Suppressor macrophage treated with lipopolysaccharide for 1 hour (primary cell): ENCODE results near the gene SLC1A2.

Source experiments
- DNase-seq, 3 donors: peaks; one replicate each; pipeline ENCODE4 v3.0.0-alpha.2; 2020 to 2022

Gene SLC1A2

GRCh38 chr11:35412285-35412684 lies 7.1 kb downstream of the SLC1A2 start:
- DNase-seq = peak; percentile 27 to 42 (median 30)

- no peak for DNase-seq
Observed at GRCh38 chr11:35407041-35407440, 12.3 kb downstream of the SLC1A2 start.

DNA sequence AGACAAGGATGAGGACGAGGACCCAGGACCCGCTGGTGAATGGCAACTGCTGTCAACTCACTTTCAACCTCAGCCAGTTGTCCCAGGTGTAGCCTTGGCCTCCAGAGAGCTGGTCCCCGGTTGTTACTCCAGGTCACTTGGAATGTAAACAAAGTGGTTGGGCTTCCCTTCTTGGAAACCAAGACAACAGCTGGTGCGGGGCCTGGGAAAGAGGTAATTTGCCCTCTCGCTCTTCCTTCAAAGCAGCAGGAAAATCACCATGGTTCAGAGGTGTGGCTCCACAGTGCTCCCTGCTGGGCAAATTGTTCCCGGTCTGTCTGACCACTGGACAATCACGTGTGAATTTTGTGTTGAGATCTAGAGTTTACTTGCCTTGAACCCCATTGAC lies 15.0 kb downstream of the SLC1A2 start:
- DNase-seq = peak; percentile 71 to 76 (median 74)

DNA sequence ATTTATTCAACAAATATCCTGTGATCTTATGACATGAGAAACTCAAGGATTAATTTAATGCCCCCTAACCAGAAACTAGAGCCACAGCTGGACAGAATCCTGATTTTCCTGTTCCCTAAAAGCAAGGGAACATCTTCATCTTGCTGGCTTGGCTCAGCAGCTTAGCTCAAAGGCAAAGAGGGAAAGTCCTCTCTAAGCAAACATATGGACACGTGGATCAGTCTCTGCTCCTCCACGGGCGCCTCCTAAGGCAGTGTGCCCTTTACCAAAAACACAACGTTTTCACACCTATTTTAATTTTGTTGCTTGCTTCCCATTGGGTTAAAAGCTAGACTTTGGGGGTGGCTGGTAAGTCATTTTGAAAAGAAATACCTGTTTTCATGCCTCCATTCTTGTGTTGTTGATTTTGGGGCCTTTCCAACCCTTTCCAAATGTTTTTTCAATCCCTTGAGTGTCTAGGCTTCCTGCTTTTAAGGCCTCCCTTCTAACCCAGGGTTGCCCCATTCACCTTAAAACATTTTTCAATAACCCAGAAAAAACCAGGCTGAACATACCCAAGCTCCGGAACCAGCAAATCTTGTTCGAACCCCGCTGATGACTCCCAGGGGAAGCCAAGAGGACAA lies 15.5 kb downstream of the SLC1A2 start:
- no peak for DNase-seq

DNA sequence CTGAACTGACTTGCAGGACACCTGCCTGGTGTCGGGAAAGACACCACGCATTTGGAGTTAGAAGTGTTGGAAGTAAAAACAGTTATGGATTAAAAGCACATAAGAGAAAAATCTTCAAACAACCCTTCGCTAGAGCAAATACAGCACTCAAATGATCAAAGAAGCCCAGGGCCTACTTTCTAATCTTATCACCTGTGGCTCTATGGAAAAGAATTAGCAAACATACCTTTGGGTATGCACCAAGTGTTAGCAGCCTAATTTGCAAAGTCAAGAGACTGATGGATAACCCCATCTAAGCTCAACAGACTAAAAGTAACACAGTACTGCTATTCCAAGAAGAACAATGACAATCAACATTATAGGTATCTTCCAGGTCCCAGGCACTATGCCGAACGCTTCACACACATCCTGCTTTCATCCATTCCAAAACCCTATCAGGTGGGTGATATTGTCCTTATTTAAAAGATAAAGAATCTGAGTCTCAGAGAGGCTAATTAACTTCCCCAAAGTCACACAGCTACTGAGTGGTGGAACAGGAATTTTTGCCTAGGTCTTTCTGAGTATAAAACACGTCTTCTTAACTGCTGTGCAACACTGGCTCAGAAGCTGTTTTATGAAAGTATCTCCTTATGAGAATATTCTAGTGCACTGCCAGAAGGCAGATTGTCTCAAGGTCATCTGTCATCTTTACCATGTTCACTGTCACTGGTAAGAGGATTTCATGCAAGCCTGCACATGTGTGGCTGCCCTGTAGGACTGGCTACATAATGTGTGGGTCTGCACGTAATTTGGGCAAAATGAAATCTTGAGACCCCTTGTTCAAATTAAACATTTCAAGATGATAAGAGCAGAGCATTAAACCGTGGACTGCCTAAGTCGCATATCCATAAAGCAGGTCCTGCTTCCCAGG lies 16.4 kb downstream of the SLC1A2 start:
- DNase-seq = no peak

- DNase-seq = no peak
Observed at GRCh38 chr11:35398881-35399280, 20.5 kb downstream of the SLC1A2 start.

DNA sequence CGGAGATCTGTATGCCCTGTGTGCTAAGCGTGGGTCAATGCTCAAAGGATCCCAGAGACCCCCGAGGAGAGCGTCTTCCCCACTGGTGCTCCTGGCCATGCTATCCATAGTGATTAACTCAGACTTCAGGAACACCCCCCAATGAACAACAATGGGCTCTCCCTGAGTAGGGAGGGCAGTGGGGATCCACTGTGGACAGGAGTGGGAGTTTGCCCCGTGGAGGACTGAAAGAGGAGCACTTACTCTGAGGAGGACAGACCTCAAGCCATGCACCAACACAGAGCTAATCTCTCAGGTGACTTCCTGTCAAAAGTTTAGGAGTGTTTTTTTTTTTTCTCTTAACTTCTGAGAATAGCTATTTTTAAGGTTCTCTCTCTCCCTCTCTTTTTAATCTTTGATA lies 24.4 kb downstream of the SLC1A2 start:
- no peak for DNase-seq

DNA sequence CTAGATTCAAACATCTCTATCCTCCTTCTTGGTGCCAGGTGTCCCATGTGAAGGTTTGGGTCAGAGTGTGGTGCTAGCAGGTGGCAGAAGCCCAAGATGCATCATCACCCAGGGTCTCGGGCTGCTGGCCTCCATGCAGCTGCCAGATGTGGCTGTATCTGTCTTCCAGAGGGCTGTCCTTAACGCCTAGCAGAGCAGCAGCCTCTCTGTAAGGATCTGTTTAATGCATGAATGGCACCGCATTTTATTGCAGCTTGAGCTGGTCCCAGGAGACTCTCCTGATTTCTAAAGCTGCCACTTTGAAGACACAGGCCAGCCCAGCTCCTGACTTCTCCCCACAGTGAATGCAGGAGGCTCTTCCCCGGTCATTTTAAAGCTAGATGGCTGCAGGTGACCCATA lies 26.3 kb downstream of the SLC1A2 start:
- no peak for DNase-seq

GRCh38 chr11:35391922-35392688 lies 27.3 kb downstream of the SLC1A2 start:
- peak; percentile 95 to 97 (median 96) for DNase-seq

- DNase-seq = peak; percentile 82 to 93 (median 92)
Observed at GRCh38 chr11:35390737-35391682, 28.3 kb downstream of the SLC1A2 start.

DNA sequence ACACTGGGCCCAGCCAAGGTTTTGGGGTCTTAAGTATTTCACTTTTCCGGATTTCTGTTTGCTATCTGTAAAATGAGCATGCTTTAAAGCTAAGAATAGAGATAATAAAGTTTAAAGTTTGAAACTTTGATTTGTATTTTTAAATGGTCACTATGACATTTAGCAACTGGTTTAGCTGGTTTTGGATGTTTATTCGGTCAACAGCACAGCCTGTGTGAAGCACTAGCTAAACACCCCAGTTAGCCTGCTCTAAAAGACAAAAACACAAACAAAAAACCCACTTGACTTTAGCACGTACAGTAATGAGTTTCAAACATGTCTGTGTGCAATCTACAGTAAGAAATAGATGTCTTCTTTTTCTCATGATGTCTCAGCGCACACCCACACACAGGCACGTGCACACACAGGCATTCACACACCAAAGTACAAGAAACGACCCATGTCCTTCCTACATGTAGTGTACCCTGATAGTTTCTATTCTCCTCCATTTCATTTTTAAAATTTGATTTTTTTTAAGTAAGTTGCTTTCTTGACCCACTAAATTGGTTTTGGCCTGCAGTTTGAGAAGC lies 29.4 kb downstream of the SLC1A2 start:
- no peak for DNase-seq

- no peak for DNase-seq
Observed at GRCh38 chr11:35389112-35389511, 30.2 kb downstream of the SLC1A2 start.

DNA sequence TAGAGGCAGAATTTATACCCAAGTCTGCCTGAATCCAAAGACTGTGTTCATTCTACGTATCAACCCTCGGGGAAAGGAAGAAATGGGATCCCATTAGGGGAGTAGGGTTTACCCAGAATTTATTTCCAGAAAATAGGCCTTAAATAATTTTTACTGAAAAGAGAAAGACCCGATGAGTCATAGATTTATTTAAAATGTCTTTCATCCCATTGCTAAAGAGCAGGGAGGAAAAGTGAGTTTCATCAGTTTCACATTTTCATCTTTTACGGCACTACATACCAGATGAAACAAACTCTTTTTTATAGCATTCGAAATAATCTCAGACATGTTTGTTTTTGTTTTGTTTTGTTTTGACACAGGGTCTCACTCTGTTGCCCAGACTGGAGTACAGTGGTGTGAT lies 31.3 kb downstream of the SLC1A2 start:
- DNase-seq = peak in 2 of 3 donors; percentile 40 to 57

- peak; percentile 63 to 74 (median 70) for DNase-seq
Observed at GRCh38 chr11:35387111-35387982, 32.0 kb downstream of the SLC1A2 start.

- no peak for DNase-seq
Observed at GRCh38 chr11:35383953-35384352, 35.4 kb downstream of the SLC1A2 start.

DNA sequence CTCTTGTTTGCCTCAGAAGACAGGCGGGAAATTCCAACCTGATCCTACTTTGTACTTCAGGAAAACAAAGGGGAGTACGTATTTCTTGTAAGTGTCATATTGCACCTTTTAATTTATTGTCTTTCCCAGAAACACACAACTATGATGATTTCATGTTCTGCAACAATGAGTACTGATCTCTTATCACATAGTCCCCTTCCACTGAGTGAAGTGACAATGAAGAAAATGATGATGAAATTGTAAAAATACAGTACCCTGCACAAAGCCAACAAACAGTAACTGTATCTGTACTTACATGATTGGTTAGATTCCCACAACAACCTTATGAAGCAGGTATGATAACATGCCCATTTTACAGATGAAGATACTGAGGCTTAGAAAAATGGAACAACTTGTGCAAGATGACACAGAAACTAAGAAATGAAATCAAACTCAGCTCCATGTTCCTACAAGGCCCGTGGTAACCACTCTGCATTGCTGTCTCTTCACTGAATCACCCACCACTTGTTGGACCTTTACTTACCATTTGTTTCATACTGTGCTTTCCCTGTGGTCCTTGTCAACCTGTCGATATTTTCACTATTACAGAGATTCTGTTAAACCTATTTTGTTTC lies 37.5 kb downstream of the SLC1A2 start:
- no peak for DNase-seq

DNA sequence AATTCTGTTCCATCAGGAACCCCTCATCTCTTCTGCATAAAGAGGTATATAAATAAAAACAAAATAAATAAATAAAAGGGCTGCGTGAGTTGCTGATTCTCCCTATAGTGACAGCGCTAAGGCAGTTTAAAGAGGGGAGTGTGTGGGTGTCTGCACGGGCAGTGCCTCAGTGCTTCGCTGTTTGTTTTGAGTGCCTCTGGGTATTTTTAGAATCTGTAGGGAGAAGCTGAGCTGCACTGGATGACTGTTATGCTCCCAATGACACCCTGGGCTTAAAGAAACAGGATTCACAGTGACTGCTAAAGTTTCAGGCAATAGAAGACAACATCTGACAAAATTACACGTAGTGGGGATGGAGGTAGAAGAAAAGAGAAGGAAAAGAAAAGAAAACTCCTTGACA lies 38.8 kb downstream of the SLC1A2 start:
- no peak for DNase-seq

- no peak for DNase-seq
Observed at GRCh38 chr11:35377262-35377661, 42.1 kb downstream of the SLC1A2 start.

GRCh38 chr11:35376613-35377012 lies 42.7 kb downstream of the SLC1A2 start:
- no peak for DNase-seq

GRCh38 chr11:35376118-35376510 lies 43.2 kb downstream of the SLC1A2 start:
- no peak for DNase-seq
